Caco-2 (cell line): ENCODE data around the gene RNF11. TPM values are rescaled to one million over a fixed set of nuclear protein-coding genes. Genes with fewer than 3 reads are reported as not detected.

Experiments used
- BruUV-seq: library from RNA; stranded (reverse); fragments of 400-500 nt; replicated peaks from 2 replicates; lab custom pipeline; 2021; lab: Mats Ljungman, UMichigan
- CTCF ChIA-PET: fragments of 300-600 bp; sonication (Branson Sonifier 250); formaldehyde crosslinking; loops from one replicate; lab custom pipeline; 2022; ENCODE audit warnings: antibody characterized with exemption; lab: Charles Lee
- POLR2A ChIA-PET: fragments of 300-600 bp; sonication (Branson Sonifier 250); formaldehyde crosslinking; loops from one replicate; lab custom pipeline; 2022; ENCODE audit warnings: antibody characterized with exemption; lab: Charles Lee
- DNase-seq, 2 experiments: peaks; one replicate each; pipeline versions ENCODE4 v3.0.0 to v3.0.0-alpha.2; 2020 to 2022
- H3K27me3 ChIP-seq: replicated peaks from 2 replicates; pipeline ENCODE4 v1.6.0; 2011; ENCODE audit warnings: low read length; ENCODE audit not compliant: control insufficient read depth, insufficient read depth
- H3K36me3 ChIP-seq: 2 replicates; pipeline ENCODE4 v1.5.1; 2011; ENCODE audit warnings: low read length; ENCODE audit not compliant: control insufficient read depth, insufficient read depth
- H3K4me1 ChIP-seq: fragments of 250-450 bp; sonication (Bioruptor Pico); 2 replicates; pipeline ENCODE4 v1.5.1; 2020; ENCODE audit warnings: mild to moderate bottlenecking
- H3K4me3 ChIP-seq: 2 replicates; pipeline ENCODE4 v1.5.1; 2011; ENCODE audit warnings: low read depth, mild to moderate bottlenecking, control low read depth, low read length
- H3K9me3 ChIP-seq: fragments of 250-450 bp; sonication (Bioruptor Pico); 2 replicates; pipeline ENCODE4 v1.5.1; 2020; ENCODE audit warnings: mild to moderate bottlenecking, moderate library complexity
- H3K27ac Mint-ChIP-seq: one replicate; pipeline ENCODE4 v1.8.0; 2022; ENCODE audit warnings: mixed read lengths; ENCODE audit not compliant: unreplicated experiment
- H3K27me3 Mint-ChIP-seq: one replicate; pipeline ENCODE4 v1.8.0; 2022; ENCODE audit warnings: mixed read lengths; ENCODE audit not compliant: insufficient read depth, unreplicated experiment
- H3K36me3 Mint-ChIP-seq: one replicate; pipeline ENCODE4 v1.8.0; 2022; ENCODE audit warnings: mild to moderate bottlenecking, mixed read lengths; ENCODE audit not compliant: insufficient read depth, unreplicated experiment
- H3K4me1 Mint-ChIP-seq: one replicate; pipeline ENCODE4 v1.8.0; 2022; ENCODE audit warnings: low read depth, mixed read lengths; ENCODE audit not compliant: unreplicated experiment
- H3K4me3 Mint-ChIP-seq: one replicate; pipeline ENCODE4 v1.8.0; 2022; ENCODE audit warnings: mild to moderate bottlenecking, moderate library complexity, mixed read lengths; ENCODE audit not compliant: unreplicated experiment
- H3K9me3 Mint-ChIP-seq: one replicate; pipeline ENCODE4 v1.8.0; 2022; ENCODE audit warnings: mixed read lengths; ENCODE audit not compliant: unreplicated experiment
- intact Hi-C: fragments of 100-400 bp; cut with micrococcal nuclease; formaldehyde crosslinking; loops from one replicate; pipeline ENCODE4 v1.10.0; 2022; ENCODE audit not compliant: unreplicated experiment
- total RNA-seq: library from RNA; stranded (reverse); gene quantifications from 2 replicates; pipeline ENCODE4 v1.2.3, GENCODE V29; 2022
- TF ChIP-seq, protein P1 (sequence below), 2 experiments: fragments of 200-600 bp in 1 of 2; IDR thresholded peaks; 1 replicate in 1 of 2; 2 replicates in 1 of 2; pipeline versions ENCODE4 v1.5.1 to v1.8.0; 2011 to 2022; ENCODE audit warnings: antibody characterized with exemption in 1 of 2, control low read depth in 1 of 2, inconsistent platforms in 1 of 2, low read depth in 1 of 2, low read length in 1 of 2, mild to moderate bottlenecking in 1 of 2, moderate library complexity in 1 of 2; ENCODE audit not compliant: insufficient read depth in 1 of 2, severe bottlenecking in 1 of 2, unreplicated experiment in 1 of 2

The RNF11 gene
- total RNA-seq, 1 experiment from 2014 or later: 44.1 TPM

GRCh38 chr1:51242546-51242945 lies 6.5 kb downstream of the RNF11 start:
- intact Hi-C loops: no loop called here
- ChIA-PET CTCF (no interaction called here), POLR2A (no interaction called here)
- no peaks in the 10 kb centered on the region for H3K27me3 Mint-ChIP-seq
- peaks cover 12% of the 10 kb centered on the region for H3K4me1 Mint-ChIP-seq
- no peaks in the 10 kb centered on the region for H3K27me3 ChIP-seq
- no peaks in the 10 kb centered on the region for H3K9me3 ChIP-seq
- H3K4me3 Mint-ChIP-seq: no peak overlapping the region
- no peaks in the 10 kb centered on the region for H3K36me3 Mint-ChIP-seq
- TF ChIP-seq, protein P1, sequence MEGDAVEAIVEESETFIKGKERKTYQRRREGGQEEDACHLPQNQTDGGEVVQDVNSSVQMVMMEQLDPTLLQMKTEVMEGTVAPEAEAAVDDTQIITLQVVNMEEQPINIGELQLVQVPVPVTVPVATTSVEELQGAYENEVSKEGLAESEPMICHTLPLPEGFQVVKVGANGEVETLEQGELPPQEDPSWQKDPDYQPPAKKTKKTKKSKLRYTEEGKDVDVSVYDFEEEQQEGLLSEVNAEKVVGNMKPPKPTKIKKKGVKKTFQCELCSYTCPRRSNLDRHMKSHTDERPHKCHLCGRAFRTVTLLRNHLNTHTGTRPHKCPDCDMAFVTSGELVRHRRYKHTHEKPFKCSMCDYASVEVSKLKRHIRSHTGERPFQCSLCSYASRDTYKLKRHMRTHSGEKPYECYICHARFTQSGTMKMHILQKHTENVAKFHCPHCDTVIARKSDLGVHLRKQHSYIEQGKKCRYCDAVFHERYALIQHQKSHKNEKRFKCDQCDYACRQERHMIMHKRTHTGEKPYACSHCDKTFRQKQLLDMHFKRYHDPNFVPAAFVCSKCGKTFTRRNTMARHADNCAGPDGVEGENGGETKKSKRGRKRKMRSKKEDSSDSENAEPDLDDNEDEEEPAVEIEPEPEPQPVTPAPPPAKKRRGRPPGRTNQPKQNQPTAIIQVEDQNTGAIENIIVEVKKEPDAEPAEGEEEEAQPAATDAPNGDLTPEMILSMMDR (IDR thresholded peaks at IDR 0.05; ENCODE audit: insufficient read depth in 1 of 2, low read depth in 1 of 2, low read length in 1 of 2, severe bottlenecking in 1 of 2, unreplicated experiment in 1 of 2): no peak
- DNase-seq: no peak
- no peak overlapping the region for H3K27ac Mint-ChIP-seq
- no peaks in the 10 kb centered on the region for H3K36me3 ChIP-seq
- H3K4me1 ChIP-seq: no peaks in the 10 kb centered on the region
- H3K9me3 Mint-ChIP-seq: no peaks in the 10 kb centered on the region
- no TSS peak for BruUV-seq
- H3K4me3 ChIP-seq: no peak overlapping the region

DNA sequence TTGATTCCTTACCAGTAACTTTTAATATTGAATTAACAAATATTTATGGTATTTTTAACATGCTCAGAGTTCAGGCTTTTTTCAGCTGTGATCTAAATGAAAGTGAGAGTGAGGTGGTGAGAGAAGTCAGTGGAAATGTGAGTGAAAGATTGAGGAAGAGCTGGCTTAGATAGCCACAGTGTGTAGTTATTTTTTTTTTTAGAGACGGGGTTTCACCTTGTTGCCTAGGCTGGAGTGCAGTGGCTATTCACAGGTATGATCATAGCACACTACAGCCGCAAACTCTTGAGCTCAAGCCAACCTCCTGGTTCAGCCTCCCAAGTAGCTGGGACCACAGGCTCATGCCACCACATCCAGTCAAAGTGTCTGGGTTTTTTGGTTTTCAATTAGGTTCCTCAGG lies 10.9 kb downstream of the RNF11 start:
- Mint-ChIP-seq H3K4me1 (no peaks in the 10 kb centered on the region), H3K27me3 (no peaks in the 10 kb centered on the region), H3K4me3 (no peak overlapping the region), H3K9me3 (no peaks in the 10 kb centered on the region), H3K36me3 (no peaks in the 10 kb centered on the region), H3K27ac (no peak overlapping the region)
- Histone ChIP-seq H3K27me3 (no peaks in the 10 kb centered on the region), H3K9me3 (no peaks in the 10 kb centered on the region), H3K4me3 (no peak overlapping the region), H3K4me1 (peaks cover 11% of the 10 kb centered on the region; the same call in 1 of the 2 replicates), H3K36me3 (no peaks in the 10 kb centered on the region)
- CTCF ChIA-PET: interaction anchor here (0.7 kb wide), 1 partner anchor 15 kb away, joined by 6 read pairs; no protein-coding TSS in a partner anchor
- TF ChIP-seq, protein P1 (IDR thresholded peaks at IDR 0.05; ENCODE audit: insufficient read depth in 1 of 2, low read depth in 1 of 2, low read length in 1 of 2, severe bottlenecking in 1 of 2, unreplicated experiment in 1 of 2): no peak
- intact Hi-C loops: no loop called here
- BruUV-seq: no TSS peak
- DNase-seq: no peak
- POLR2A ChIA-PET: interaction anchor here (0.5 kb wide), 1 partner anchor 1480 kb away, joined by 4 read pairs; no protein-coding TSS in a partner anchor

DNA sequence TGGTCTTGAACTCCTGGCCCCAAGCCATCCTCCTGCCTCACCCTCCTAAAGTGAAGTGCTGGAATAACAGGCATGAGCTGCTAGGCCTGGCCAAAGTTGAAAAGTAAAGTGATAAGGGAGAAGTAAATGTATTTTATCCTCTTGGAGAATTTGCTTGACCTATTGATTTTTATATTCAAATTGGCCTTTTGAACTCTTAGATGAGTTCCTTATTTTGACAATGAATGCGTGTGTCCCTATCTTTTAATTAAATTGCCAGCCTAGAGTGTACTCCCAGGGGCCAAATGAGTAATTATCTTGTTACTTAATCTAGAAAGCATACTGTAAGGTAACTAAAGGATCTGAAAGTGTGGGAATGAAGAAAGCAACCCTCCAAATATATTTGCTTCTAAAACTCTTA lies 11.4 kb downstream of the RNF11 start:
- no peaks in the 10 kb centered on the region for H3K9me3 ChIP-seq
- POLR2A ChIA-PET: no interaction called here
- no peaks in the 10 kb centered on the region for H3K36me3 Mint-ChIP-seq

More for the DNA sequence above, 11.4 kb downstream of the RNF11 start:
- H3K36me3 ChIP-seq: no peaks in the 10 kb centered on the region
- intact Hi-C loops: no loop called here
- Mint-ChIP-seq H3K27me3 (no peaks in the 10 kb centered on the region), H3K27ac (no peak overlapping the region), H3K4me3 (no peak overlapping the region), H3K9me3 (no peaks in the 10 kb centered on the region), H3K4me1 (no peaks in the 10 kb centered on the region)
- no peak for DNase-seq
- H3K4me3 ChIP-seq: no peak overlapping the region
- H3K27me3 ChIP-seq: no peaks in the 10 kb centered on the region
- no TSS peak for BruUV-seq
- CTCF ChIA-PET: interaction anchor here (0.7 kb wide), 1 partner anchor 14 kb away, joined by 6 read pairs; no protein-coding TSS in a partner anchor
- H3K4me1 ChIP-seq: peaks cover 11% of the 10 kb centered on the region; the same call in 1 of the 2 replicates
- TF ChIP-seq, protein P1 (IDR thresholded peaks at IDR 0.05; ENCODE audit: insufficient read depth in 1 of 2, low read depth in 1 of 2, low read length in 1 of 2, severe bottlenecking in 1 of 2, unreplicated experiment in 1 of 2): no peak
